Activated naive CD8-positive, alpha-beta T cell treated with anti-CD3 and anti-CD28 coated beads, Interleukin-2, amount 10 ng/mL, durations not matched to agents 7 days and 5 days (primary cell): Measurements from ENCODE around the gene SUN2. TPM values are rescaled to one million over a fixed set of nuclear protein-coding genes. Genes with fewer than 3 reads are reported as not detected.
A peak's percentile ranks its signal among the peaks of the same experiment; 100 is the strongest.

ENCODE experiments used
- ATAC-seq: fragments of 150-1000 bp; cut with Tn5 transposase; one replicate; pipeline ENCODE4 v1.10.0; 2021; ENCODE audit warnings: low read depth, moderate library complexity
- POLR2A ChIA-PET: fragments of 350-600 bp; sonication (Branson Sonifier 250); formaldehyde crosslinking; loops from one replicate; lab custom pipeline; 2021; ENCODE audit warnings: antibody characterized with exemption; lab: Charles Lee
- DNase-seq: peaks from one replicate; pipeline ENCODE4 v3.0.0; 2021
- H3K27ac Mint-ChIP-seq: one replicate; pipeline ENCODE4 v1.8.0; 2022; ENCODE audit warnings: mild to moderate bottlenecking, mixed read lengths
- H3K27me3 Mint-ChIP-seq: one replicate; pipeline ENCODE4 v1.8.0; 2022; ENCODE audit warnings: mild to moderate bottlenecking, moderate library complexity, mixed read lengths
- H3K36me3 Mint-ChIP-seq: one replicate; pipeline ENCODE4 v1.8.0; 2021; ENCODE audit warnings: mild to moderate bottlenecking, mixed read lengths
- H3K4me1 Mint-ChIP-seq: one replicate; pipeline ENCODE4 v1.8.0; 2021; ENCODE audit warnings: mixed read lengths
- H3K4me3 Mint-ChIP-seq: one replicate; pipeline ENCODE4 v1.8.0; 2022; ENCODE audit warnings: mild to moderate bottlenecking, moderate library complexity, mixed read lengths
- H3K9me3 Mint-ChIP-seq: one replicate; pipeline ENCODE4 v1.8.0; 2021; ENCODE audit warnings: mixed read lengths
- total RNA-seq, 2 experiments: library from RNA; stranded (reverse); gene quantifications; one replicate each; pipeline ENCODE4 v1.2.3, GENCODE V29; 2021

The SUN2 gene
- total RNA-seq, 2 experiments from 2014 or later: 607 to 626 TPM

GRCh38 chr22:38744981-38745380 is 10.8 kb downstream of the SUN2 start:
- POLR2A ChIA-PET: interaction anchor here (1.7 to 20.2 kb wide), 2 partner anchors 9 kb away, joined by 4 to 386 read pairs; no protein-coding TSS in a partner anchor
- peak overlapping the region; percentile 45 for H3K27ac Mint-ChIP-seq
- ATAC-seq (no peak), DNase-seq (no peak)
- peaks cover 46% of the 10 kb centered on the region for H3K36me3 Mint-ChIP-seq
- H3K4me1 Mint-ChIP-seq: peaks cover 16% of the 10 kb centered on the region
- H3K4me3 Mint-ChIP-seq: no peak overlapping the region
- no peaks in the 10 kb centered on the region for H3K9me3 Mint-ChIP-seq
- no peaks in the 10 kb centered on the region for H3K27me3 Mint-ChIP-seq

- Mint-ChIP-seq H3K9me3 (no peaks in the 10 kb centered on the region), H3K36me3 (peaks cover 45% of the 10 kb centered on the region), H3K4me3 (no peak overlapping the region), H3K27me3 (no peaks in the 10 kb centered on the region), H3K27ac (no peak overlapping the region), H3K4me1 (peaks cover 19% of the 10 kb centered on the region)
- ATAC-seq: no peak
- POLR2A ChIA-PET: interaction anchor here (4.4 to 16.1 kb wide), 2 partner anchors 10 to 13 kb away, joined by 40 to 386 read pairs; partner anchors contain the start of gene SUN2
- no peak for DNase-seq
Measured at GRCh38 chr22:38742176-38742942, 13.4 kb downstream of the SUN2 start.

DNA sequence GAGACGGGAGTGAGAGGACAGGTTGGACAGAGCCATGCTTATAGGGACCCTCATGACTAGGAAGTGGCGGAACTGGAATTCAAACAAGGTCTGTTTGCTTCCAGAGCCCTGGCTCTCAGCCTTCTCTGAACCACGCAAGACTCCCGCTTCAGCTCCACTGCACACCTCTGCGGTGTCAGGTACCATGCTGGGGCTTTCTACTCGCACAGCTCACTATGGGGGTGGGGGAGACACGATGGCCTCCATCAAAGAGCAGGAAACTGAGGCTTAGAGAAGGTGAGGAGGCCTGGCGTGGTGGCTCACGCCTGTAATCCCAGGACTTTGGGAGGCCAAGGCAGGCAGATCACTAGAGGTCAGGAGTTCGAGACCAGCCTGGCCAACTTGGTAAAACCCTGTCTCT is 14.2 kb downstream of the SUN2 start:
- Mint-ChIP-seq H3K27ac (peak overlapping the region; percentile 67), H3K27me3 (no peaks in the 10 kb centered on the region), H3K9me3 (no peaks in the 10 kb centered on the region), H3K4me1 (peaks cover 22% of the 10 kb centered on the region), H3K36me3 (peaks cover 46% of the 10 kb centered on the region), H3K4me3 (no peak overlapping the region)
- DNase-seq (no peak), ATAC-seq (no peak)
- POLR2A ChIA-PET: interaction anchor here (0.7 to 16.1 kb wide), 3 partner anchors 9 to 22 kb away, joined by 3 to 386 read pairs (median 40); partner anchors contain the start of gene SUN2

DNA sequence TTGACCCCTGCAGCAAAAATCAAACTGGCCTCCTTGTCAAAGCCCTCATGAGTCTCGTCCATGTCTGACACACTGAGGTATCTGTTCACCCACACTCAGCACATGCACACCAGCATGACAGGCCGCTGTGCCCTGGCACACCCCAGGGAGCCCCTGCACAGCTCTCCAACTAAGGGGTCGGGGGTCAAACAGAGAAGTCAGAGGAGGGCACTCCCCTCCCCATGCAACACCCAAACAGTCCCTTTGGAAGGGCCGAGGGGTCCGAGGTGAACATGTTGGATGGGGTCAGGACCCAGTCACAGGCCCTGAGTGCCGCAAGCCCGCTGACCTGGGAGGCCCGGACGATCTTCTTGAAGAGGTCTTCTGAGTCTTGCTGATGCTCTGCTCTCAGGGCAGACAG is 14.6 kb downstream of the SUN2 start:
- Mint-ChIP-seq H3K4me3 (no peak overlapping the region), H3K27ac (peak overlapping the region; percentile 67), H3K9me3 (no peaks in the 10 kb centered on the region), H3K27me3 (no peaks in the 10 kb centered on the region), H3K4me1 (peaks cover 24% of the 10 kb centered on the region), H3K36me3 (peaks cover 46% of the 10 kb centered on the region)
- DNase-seq: no peak
- POLR2A ChIA-PET: interaction anchor here (0.7 to 16.1 kb wide), 4 partner anchors 9 to 22 kb away, joined by 3 to 386 read pairs (median 22); partner anchors contain the start of gene SUN2
- ATAC-seq: no peak

DNA sequence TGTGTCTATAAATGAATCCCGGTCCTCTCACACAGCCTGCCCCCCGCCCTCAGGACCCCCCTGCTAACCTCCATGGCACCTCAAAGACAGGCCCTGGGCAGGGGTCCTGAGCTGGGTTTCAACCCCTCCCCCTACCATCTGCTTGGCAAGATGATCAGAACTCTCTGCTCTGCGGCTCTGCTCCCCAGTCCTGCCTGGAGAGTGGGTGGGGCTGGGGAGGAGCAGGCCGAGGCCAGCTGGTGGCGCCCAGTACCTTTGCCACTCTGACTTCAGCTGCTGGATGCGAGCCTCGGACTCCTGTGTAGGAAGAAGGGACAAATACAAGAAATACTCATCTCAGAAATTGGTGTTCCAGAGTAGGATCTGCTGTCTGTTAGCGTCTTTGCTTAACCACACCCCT is 15.0 kb downstream of the SUN2 start:
- POLR2A ChIA-PET: interaction anchor here (0.8 to 16.1 kb wide), 4 partner anchors 9 to 35 kb away, joined by 3 to 386 read pairs (median 22); partner anchors contain the start of genes GTPBP1 and SUN2
- Mint-ChIP-seq H3K36me3 (peaks cover 42% of the 10 kb centered on the region), H3K27ac (no peak overlapping the region), H3K4me3 (no peak overlapping the region), H3K4me1 (peaks cover 28% of the 10 kb centered on the region), H3K27me3 (no peaks in the 10 kb centered on the region), H3K9me3 (no peaks in the 10 kb centered on the region)
- ATAC-seq (no peak), DNase-seq (no peak)

DNA sequence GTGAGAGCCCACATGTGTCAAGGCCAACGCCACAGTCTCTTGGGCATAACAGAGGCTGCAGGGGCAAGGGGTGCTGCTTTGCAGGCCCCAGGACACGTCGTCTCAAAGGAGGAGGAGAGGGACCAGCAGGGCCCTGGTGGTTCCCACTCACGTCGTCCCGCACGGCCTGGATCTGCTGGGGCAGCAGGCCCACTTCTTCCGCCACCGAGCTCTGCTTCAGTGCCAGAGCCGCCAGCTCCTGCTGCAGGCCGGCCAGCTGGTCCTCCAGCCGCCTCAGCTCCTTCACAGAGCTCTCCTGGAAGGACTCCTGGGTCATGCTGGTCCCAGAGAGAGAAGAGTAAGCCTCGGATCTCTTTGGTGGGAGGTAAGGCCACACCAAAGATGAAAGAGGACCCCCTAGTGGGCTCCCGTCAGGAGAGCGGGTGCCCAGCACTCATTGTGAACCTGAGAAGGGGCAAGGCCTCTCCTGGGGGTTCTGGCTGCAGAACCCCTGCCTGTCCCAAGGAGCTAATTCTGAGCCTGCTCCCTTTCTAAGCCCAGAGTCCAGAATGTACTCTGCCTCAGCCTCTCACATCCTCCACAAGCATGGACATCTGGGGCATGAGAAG is 15.6 kb downstream of the SUN2 start:
- Mint-ChIP-seq H3K4me3 (no peak overlapping the region), H3K27ac (peak overlapping the region; percentile 54), H3K4me1 (peaks cover 28% of the 10 kb centered on the region), H3K9me3 (no peaks in the 10 kb centered on the region), H3K36me3 (peaks cover 40% of the 10 kb centered on the region), H3K27me3 (no peaks in the 10 kb centered on the region)
- ATAC-seq (no peak), DNase-seq (no peak)
- POLR2A ChIA-PET: interaction anchor here (0.6 to 16.1 kb wide), 6 partner anchors 8 to 1175 kb away, joined by 3 to 386 read pairs (median 4); partner anchors contain the start of genes GTPBP1 and SUN2

GRCh38 chr22:38739300-38740055 is 16.3 kb downstream of the SUN2 start:
- H3K4me3 Mint-ChIP-seq: no peak overlapping the region
- DNase-seq: no peak
- POLR2A ChIA-PET: interaction anchor here (0.6 to 16.1 kb wide), 5 partner anchors 9 to 1174 kb away, joined by 3 to 386 read pairs (median 3); partner anchors contain the start of gene SUN2
- peak overlapping the region; percentile 54 for H3K27ac Mint-ChIP-seq
- no peaks in the 10 kb centered on the region for H3K27me3 Mint-ChIP-seq
- H3K36me3 Mint-ChIP-seq: peaks cover 42% of the 10 kb centered on the region
- no peaks in the 10 kb centered on the region for H3K9me3 Mint-ChIP-seq
- no peak for ATAC-seq
- peaks cover 21% of the 10 kb centered on the region for H3K4me1 Mint-ChIP-seq

GRCh38 chr22:38738475-38739070 is 17.2 kb downstream of the SUN2 start:
- Mint-ChIP-seq H3K4me1 (peaks cover 21% of the 10 kb centered on the region), H3K27ac (peak overlapping the region; percentile 82), H3K36me3 (peaks cover 41% of the 10 kb centered on the region), H3K4me3 (no peak overlapping the region), H3K9me3 (no peaks in the 10 kb centered on the region), H3K27me3 (no peaks in the 10 kb centered on the region)
- DNase-seq (no peak), ATAC-seq (no peak)
- POLR2A ChIA-PET: interaction anchor here (1.0 to 16.1 kb wide), 2 partner anchors 16 to 247 kb away, joined by 3 to 386 read pairs; partner anchors contain the start of gene SUN2

- no peaks in the 10 kb centered on the region for H3K9me3 Mint-ChIP-seq
- H3K27ac Mint-ChIP-seq: peak overlapping the region; percentile 82
- no peak for ATAC-seq
- H3K4me3 Mint-ChIP-seq: no peak overlapping the region
- no peak for DNase-seq
- H3K4me1 Mint-ChIP-seq: peaks cover 26% of the 10 kb centered on the region
- no peaks in the 10 kb centered on the region for H3K27me3 Mint-ChIP-seq
- H3K36me3 Mint-ChIP-seq: peaks cover 39% of the 10 kb centered on the region
- POLR2A ChIA-PET: interaction anchor here (0.5 to 16.1 kb wide), 4 partner anchors 12 to 838 kb away, joined by 4 to 386 read pairs (median 6); partner anchors contain the start of gene SUN2
Measured at GRCh38 chr22:38737302-38738060, 18.3 kb downstream of the SUN2 start.

DNA sequence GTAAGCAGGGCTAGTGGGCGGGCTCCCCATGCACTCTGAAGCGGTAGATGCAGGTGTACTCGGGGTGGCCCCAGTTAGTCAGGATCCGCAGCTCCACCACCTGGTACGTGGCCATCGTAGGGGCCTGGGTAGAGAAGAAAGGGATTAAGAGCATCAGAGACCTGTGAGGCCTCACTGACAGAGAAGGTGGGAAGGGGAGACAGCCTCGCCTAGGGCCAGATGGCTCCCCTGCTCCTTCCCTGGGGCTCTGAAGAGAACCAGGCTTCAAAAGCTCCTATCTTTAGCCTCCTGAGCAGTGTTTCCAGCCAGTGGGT is 19.6 kb downstream of the SUN2 start:
- peaks cover 23% of the 10 kb centered on the region for H3K4me1 Mint-ChIP-seq
- no peaks in the 10 kb centered on the region for H3K27me3 Mint-ChIP-seq
- no peak overlapping the region for H3K4me3 Mint-ChIP-seq
- peak overlapping the region; percentile 73 for H3K27ac Mint-ChIP-seq
- ATAC-seq (no peak), DNase-seq (no peak)
- no peaks in the 10 kb centered on the region for H3K9me3 Mint-ChIP-seq
- peaks cover 33% of the 10 kb centered on the region for H3K36me3 Mint-ChIP-seq
- POLR2A ChIA-PET: interaction anchor here (0.6 to 16.1 kb wide), 5 partner anchors 11 to 195 kb away, joined by 4 to 386 read pairs (median 4); partner anchors contain the start of genes GTPBP1 and SUN2

DNA sequence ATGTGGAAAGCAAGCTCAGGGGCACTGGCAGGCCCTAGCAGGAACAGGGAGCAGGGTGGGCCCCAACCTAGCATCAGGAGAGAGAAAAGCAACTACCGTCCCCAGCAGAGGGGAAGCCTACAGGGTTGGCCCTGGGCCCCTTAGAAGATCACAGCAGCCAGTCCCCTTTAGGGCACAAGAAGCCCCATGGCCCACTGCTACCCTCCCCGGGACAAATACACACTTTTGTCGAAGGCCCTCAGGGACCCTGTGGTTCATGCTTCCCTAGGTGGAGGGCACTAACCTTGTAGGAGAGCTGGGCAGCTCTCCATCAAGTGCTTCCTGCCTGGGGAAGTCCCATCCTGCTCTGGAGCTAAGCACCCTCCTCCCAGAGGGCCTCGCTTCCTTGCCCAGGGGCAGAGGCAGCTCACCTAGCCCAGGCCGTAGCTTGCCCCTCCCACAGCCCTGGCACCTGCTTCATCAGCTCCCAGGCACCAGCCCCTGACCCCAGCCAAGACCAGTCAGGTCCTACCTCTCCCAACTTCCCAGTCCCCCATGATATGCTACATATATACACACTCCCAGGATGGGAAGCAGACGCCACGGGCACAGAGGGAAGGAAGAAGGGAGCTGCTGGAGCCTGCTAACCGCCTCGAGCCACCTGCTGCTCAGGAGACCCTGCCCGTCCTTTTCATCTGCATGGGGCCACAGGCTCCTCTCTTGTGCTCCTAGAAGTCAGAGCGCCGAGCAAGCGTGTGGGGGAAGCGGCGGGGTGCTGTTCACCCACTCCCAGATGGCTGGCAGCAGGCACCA is 20.1 kb downstream of the SUN2 start:
- peaks cover 23% of the 10 kb centered on the region for H3K4me1 Mint-ChIP-seq
- H3K27ac Mint-ChIP-seq: peak overlapping the region; percentile 75
- no peaks in the 10 kb centered on the region for H3K9me3 Mint-ChIP-seq
- peaks cover 31% of the 10 kb centered on the region for H3K36me3 Mint-ChIP-seq
- DNase-seq (no peak), ATAC-seq (no peak)
- no peak overlapping the region for H3K4me3 Mint-ChIP-seq
- POLR2A ChIA-PET: interaction anchor here (0.6 to 16.1 kb wide), 6 partner anchors 7 to 196 kb away, joined by 4 to 386 read pairs (median 4); partner anchors contain the start of genes GTPBP1 and SUN2
- no peaks in the 10 kb centered on the region for H3K27me3 Mint-ChIP-seq
